Activated CD4-positive, alpha-beta T cell treated with anti-CD3 and anti-CD28 coated beads for 1 hour (primary cell): Measurements from ENCODE around the gene NSUN4.

Experiments
- DNase-seq: peaks from one replicate; pipeline ENCODE4 v3.0.0-alpha.2; 2020

Gene NSUN4

DNA sequence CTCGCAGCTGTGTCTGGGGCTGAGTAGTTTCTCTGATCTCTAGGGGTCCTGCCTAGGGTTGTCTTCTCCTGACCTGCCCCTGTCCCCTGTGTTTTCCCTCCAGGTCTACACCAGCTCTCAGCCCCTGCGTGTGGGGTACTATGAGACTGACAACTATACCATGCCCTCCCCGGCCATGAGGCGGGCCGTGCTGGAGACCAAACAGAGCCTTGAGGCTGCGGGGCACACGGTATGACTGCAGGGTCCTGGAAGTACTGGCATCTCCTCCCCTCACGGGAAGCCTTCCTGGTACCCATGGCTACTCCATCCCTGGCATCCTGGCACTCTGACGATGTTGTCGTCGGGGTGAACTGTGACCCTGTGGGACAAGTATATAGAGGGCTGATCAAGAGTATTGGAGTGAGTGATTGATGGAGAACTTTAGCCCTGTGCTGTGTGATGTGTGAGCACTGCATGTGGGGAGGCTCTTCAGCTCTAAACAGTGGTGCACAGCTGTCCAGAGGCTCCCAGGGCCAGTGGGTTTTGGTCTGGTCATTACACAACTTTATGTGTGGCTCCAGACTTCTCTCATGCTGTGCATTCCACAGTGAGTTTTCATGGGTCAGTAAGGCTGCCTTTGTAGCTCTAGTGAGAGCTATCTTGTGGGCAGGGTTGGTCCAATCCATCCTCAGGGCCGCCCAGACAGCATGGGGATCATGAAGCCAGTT, 67.9 kb downstream of the NSUN4 start:
- no peak for DNase-seq

DNA sequence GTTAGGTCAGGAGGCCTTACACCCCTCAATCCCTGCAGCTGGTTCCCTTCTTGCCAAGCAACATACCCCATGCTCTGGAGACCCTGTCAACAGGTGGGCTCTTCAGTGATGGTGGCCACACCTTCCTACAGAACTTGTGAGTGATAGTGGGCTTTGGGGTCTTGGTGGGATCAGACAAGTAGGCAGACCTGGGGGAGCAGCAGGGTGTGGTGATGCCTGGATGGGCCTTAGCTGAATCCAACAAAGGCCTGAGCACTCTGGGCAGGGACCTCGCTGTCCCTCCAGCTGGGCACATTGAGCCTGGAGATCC, 68.4 kb downstream of the NSUN4 start:
- DNase-seq, result no peak

GRCh38 chr1:46410156-46411009, 69.8 kb downstream of the NSUN4 start:
- DNase-seq, result no peak

DNA sequence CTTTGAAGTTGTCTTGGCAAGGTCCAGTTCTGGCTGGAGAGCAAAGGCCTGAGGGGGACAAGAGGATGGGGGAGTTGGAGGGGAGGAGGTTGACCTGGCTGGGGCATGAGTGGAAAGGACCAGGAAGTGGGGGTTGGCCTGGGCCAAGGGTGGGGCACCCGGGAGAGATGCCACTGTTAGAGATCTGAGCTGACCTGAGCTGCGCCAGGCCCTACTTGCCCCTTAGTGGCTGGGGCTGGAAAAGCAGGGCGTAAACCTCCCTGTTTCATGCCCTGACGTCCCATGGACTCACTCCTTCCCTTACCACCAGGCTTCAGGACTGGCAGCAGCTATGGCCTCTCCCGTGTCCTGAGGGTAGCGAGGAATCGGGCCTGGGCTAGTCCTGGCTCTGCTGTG, 70.4 kb downstream of the NSUN4 start:
- no peak for DNase-seq
